ENCODE data around the gene SMIM45.

SMIM45 gene

GRCh38 chr22:41939981-41940831 lies 11.7 kb upstream of the SMIM45 start (continued):
- TF ChIP-seq BHLHE40 (IDR thresholded peaks at IDR 0.05; ENCODE audit: low read depth, low read length): no peak
- TF ChIP-seq SMC3 (IDR thresholded peaks at IDR 0.05; ENCODE audit: low read depth, low read length): no peak

Data from IMR-90 (cell line).